ENCODE results near the gene INTS6L. TPM values are rescaled to one million over a fixed set of nuclear protein-coding genes. Genes with fewer than 3 reads are reported as not detected.

INTS6L gene
- total RNA-seq, 1 donor from 2014 or later, result 31.7 TPM

GRCh38 chrX:135484641-135485289 lies 35.7 kb upstream of the INTS6L start:
- TF ChIP-seq, protein P1, sequence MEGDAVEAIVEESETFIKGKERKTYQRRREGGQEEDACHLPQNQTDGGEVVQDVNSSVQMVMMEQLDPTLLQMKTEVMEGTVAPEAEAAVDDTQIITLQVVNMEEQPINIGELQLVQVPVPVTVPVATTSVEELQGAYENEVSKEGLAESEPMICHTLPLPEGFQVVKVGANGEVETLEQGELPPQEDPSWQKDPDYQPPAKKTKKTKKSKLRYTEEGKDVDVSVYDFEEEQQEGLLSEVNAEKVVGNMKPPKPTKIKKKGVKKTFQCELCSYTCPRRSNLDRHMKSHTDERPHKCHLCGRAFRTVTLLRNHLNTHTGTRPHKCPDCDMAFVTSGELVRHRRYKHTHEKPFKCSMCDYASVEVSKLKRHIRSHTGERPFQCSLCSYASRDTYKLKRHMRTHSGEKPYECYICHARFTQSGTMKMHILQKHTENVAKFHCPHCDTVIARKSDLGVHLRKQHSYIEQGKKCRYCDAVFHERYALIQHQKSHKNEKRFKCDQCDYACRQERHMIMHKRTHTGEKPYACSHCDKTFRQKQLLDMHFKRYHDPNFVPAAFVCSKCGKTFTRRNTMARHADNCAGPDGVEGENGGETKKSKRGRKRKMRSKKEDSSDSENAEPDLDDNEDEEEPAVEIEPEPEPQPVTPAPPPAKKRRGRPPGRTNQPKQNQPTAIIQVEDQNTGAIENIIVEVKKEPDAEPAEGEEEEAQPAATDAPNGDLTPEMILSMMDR (IDR thresholded peaks at IDR 0.05; ENCODE audit: unreplicated experiment), result no peak
- H3K9me3 Mint-ChIP-seq, result peaks cover 17% of the 10 kb centered on the region
- H3K4me1 Mint-ChIP-seq, result peaks cover 16% of the 10 kb centered on the region
- DNase-seq (ENCODE audit: low spot score in 2 of 2, unreplicated experiment in 2 of 2), result no peak
- peaks cover 4% of the 10 kb centered on the region for H3K27me3 Mint-ChIP-seq (ENCODE audit: low read depth)
- peak overlapping the region; percentile 95 for H3K27ac Mint-ChIP-seq
- no peaks in the 10 kb centered on the region for H3K36me3 Mint-ChIP-seq
- peak overlapping the region; percentile 20 for H3K4me3 Mint-ChIP-seq

GRCh38 chrX:135489542-135489941 lies 30.9 kb upstream of the INTS6L start:
- DNase-seq (ENCODE audit: low spot score in 2 of 2, unreplicated experiment in 2 of 2), result no peak
- peaks cover 17% of the 10 kb centered on the region for H3K9me3 Mint-ChIP-seq
- H3K27ac Mint-ChIP-seq, result no peak overlapping the region
- H3K4me1 Mint-ChIP-seq, result peaks cover 13% of the 10 kb centered on the region
- no peak overlapping the region for H3K4me3 Mint-ChIP-seq
- H3K27me3 Mint-ChIP-seq (ENCODE audit: low read depth), result no peaks in the 10 kb centered on the region
- H3K36me3 Mint-ChIP-seq, result no peaks in the 10 kb centered on the region
- TF ChIP-seq, protein P1 (IDR thresholded peaks at IDR 0.05; ENCODE audit: unreplicated experiment), result no peak

GRCh38 chrX:135490979-135491514 lies 29.4 kb upstream of the INTS6L start:
- no peak overlapping the region for H3K27ac Mint-ChIP-seq

DNA sequence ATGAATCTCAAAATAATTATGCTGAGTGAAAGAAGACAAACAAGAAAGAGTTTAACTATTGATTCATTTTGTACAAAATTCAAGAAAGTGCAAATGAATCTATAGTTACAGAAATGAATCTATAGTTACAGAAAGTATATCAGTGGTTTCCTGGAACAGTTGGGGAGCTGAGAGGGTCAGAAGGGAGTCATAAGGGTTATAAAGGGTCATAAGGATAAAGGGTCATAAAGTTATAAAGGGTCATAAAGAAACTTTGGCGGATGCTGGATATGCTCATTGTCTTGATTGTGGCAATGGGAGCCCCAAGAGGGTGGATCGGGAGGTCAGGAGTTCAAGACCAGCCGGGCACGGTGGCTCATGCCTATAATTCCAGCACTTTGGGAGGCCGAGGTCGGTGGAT lies 26.0 kb upstream of the INTS6L start:
- Mint-ChIP-seq H3K36me3 (no peaks in the 10 kb centered on the region), H3K27ac (no peak overlapping the region), H3K4me1 (no peaks in the 10 kb centered on the region), H3K27me3 (ENCODE audit: low read depth) (no peaks in the 10 kb centered on the region), H3K4me3 (no peak overlapping the region), H3K9me3 (peaks cover 13% of the 10 kb centered on the region)
- TF ChIP-seq, protein P1 (IDR thresholded peaks at IDR 0.05; ENCODE audit: unreplicated experiment), result no peak
- DNase-seq (ENCODE audit: low spot score in 2 of 2, unreplicated experiment in 2 of 2), result no peak

More at GRCh38 chrX:135490979-135491514, 29.4 kb upstream of the INTS6L start:
- TF ChIP-seq, protein P1 (IDR thresholded peaks at IDR 0.05; ENCODE audit: unreplicated experiment), result no peak
- Mint-ChIP-seq H3K36me3 (no peaks in the 10 kb centered on the region), H3K9me3 (peaks cover 11% of the 10 kb centered on the region), H3K4me3 (no peak overlapping the region), H3K27me3 (ENCODE audit: low read depth) (no peaks in the 10 kb centered on the region), H3K4me1 (peaks cover under 1% of the 10 kb centered on the region)
- no peak for DNase-seq (ENCODE audit: low spot score in 2 of 2, unreplicated experiment in 2 of 2)

DNA sequence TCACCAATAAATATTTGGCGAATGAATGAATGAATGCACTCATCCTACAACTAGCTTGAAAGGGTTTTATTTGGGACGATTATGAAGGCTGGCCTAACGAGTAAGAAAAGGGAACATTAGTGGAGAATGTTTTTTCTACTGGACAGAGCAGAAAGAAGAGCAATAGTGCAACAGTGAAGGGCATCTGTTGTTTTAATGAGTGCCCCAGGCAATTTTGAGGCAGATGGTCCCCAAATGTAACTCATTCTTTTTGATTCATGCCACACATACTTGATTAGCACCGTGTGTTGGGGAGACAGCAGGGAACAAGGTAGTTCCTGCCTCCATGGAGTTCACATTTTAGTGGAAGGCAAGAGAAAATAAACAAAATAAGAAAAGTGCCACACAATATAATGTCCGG lies 22.7 kb upstream of the INTS6L start:
- H3K27ac Mint-ChIP-seq, result no peak overlapping the region
- H3K4me1 Mint-ChIP-seq, result no peaks in the 10 kb centered on the region
- no peaks in the 10 kb centered on the region for H3K36me3 Mint-ChIP-seq
- H3K9me3 Mint-ChIP-seq, result peaks cover 32% of the 10 kb centered on the region
- H3K4me3 Mint-ChIP-seq, result no peak overlapping the region
- no peak for DNase-seq (ENCODE audit: low spot score in 2 of 2, unreplicated experiment in 2 of 2)
- peaks cover 3% of the 10 kb centered on the region for H3K27me3 Mint-ChIP-seq (ENCODE audit: low read depth)
- TF ChIP-seq, protein P1 (IDR thresholded peaks at IDR 0.05; ENCODE audit: unreplicated experiment), result no peak

All from mesothelial cell of epicardium (in vitro differentiated cells).